Activated CD4-positive, alpha-beta memory T cell treated with anti-CD3 and anti-CD28 coated beads, Interleukin-2, amount 10 ng/mL, durations not matched to agents 7 days and 5 days (primary cell): ENCODE results near the gene C19orf67. TPM values are rescaled to one million over a fixed set of nuclear protein-coding genes. Genes with fewer than 3 reads are reported as not detected.
"Not testable (repeated sequence)": the region's sequence is repeated elsewhere in the genome, so short reads cannot be mapped to it uniquely, and the experiment has no call there.

Experiments
- CTCF ChIA-PET: fragments of 350-600 bp; sonication (Branson Sonifier 250); formaldehyde crosslinking; loops from one replicate; lab custom pipeline; 2021; ENCODE audit warnings: antibody characterized with exemption, inconsistent platforms; lab: Charles Lee
- POLR2A ChIA-PET: fragments of 350-600 bp; sonication (Branson Sonifier 250); formaldehyde crosslinking; loops from one replicate; lab custom pipeline; 2021; ENCODE audit warnings: antibody characterized with exemption; lab: Charles Lee
- DNase-seq: peaks from one replicate; pipeline ENCODE4 v3.0.0-alpha.2; 2020
- H3K27ac Mint-ChIP-seq: one replicate; pipeline ENCODE4 v1.8.0; 2021; ENCODE audit warnings: mild to moderate bottlenecking, mixed read lengths
- H3K27me3 Mint-ChIP-seq: one replicate; pipeline ENCODE4 v1.8.0; 2021; ENCODE audit warnings: mixed read lengths
- H3K36me3 Mint-ChIP-seq: one replicate; pipeline ENCODE4 v1.8.0; 2021; ENCODE audit warnings: low read depth, mixed read lengths
- H3K4me1 Mint-ChIP-seq: one replicate; pipeline ENCODE4 v1.8.0; 2021; ENCODE audit warnings: mixed read lengths
- H3K4me3 Mint-ChIP-seq: one replicate; pipeline ENCODE4 v1.8.0; 2021; ENCODE audit warnings: mild to moderate bottlenecking, mixed read lengths
- H3K9me3 Mint-ChIP-seq: one replicate; pipeline ENCODE4 v1.8.0; 2021; ENCODE audit warnings: mixed read lengths
- total RNA-seq, 2 experiments: library from RNA; stranded (reverse); gene quantifications; one replicate each; pipeline ENCODE4 v1.2.3, GENCODE V29; 2021

Gene C19orf67
- total RNA-seq, 2 experiments from 2014 or later: 0.35 TPM; not detected in 1

DNA sequence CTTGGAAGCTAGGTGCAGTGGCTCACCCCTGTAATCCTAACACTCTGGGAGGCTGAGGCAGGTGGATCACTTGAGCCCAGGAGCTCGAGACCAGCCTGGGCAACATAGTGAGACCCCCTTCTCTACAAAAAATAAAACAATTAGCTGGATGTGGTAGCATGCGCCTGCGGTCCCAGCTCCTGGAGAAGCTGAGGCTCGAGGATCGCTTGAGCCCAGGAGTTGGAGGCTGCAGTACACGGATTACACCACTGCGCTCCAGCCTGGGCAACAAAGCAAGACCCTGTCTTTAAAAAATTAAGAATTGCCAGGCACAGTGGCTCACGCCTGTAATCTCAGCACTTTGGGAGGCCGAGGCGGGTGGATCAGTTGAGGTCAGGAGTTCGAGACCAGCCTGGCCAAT lies 34.6 kb downstream of the C19orf67 start:
- not testable (repeated sequence) for H3K4me3 Mint-ChIP-seq, H3K27me3 Mint-ChIP-seq, DNase-seq, H3K4me1 Mint-ChIP-seq, H3K27ac Mint-ChIP-seq, H3K9me3 Mint-ChIP-seq
- ChIA-PET POLR2A (interaction anchor here (1.2 to 1.3 kb wide), 3 partner anchors 9 to 65 kb away, joined by 3 read pairs; no protein-coding TSS in a partner anchor), CTCF (interaction anchor here (1.0 to 4.1 kb wide), 3 partner anchors 9 to 23 kb away, joined by 3 to 37 read pairs (median 3); no protein-coding TSS in a partner anchor)
- H3K36me3 Mint-ChIP-seq: peaks cover 54% of the 10 kb centered on the region

DNA sequence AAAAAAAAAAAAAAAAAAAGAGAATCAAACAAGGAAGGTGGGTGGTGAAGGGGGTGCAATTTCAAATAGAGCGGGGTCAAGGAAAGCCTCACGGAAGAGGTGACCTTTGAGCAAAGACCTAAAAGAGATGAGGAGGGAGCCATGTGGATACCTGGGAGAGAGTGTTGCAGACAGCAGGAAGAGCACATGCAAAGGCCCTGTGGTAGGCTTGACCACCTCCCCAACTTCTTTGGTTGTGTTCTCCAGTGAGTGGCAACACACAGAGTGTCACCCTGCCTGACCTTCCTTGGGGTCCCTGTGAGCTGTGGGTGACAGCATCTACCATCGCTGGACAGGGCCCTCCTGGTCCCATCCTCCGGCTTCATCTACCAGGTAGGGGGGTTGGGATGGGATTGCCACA lies 35.1 kb downstream of the C19orf67 start:
- DNase-seq: no peak
- Mint-ChIP-seq H3K9me3 (no peaks in the 10 kb centered on the region), H3K36me3 (peaks cover 56% of the 10 kb centered on the region), H3K27ac (no peak overlapping the region), H3K27me3 (no peaks in the 10 kb centered on the region), H3K4me3 (no peak overlapping the region), H3K4me1 (peaks cover 2% of the 10 kb centered on the region)
- ChIA-PET CTCF (interaction anchor here (1.0 to 4.1 kb wide), 3 partner anchors 10 to 24 kb away, joined by 3 to 37 read pairs (median 3); no protein-coding TSS in a partner anchor), POLR2A (interaction anchor here (0.9 to 1.3 kb wide), 3 partner anchors 8 to 65 kb away, joined by 3 read pairs; no protein-coding TSS in a partner anchor)

DNA sequence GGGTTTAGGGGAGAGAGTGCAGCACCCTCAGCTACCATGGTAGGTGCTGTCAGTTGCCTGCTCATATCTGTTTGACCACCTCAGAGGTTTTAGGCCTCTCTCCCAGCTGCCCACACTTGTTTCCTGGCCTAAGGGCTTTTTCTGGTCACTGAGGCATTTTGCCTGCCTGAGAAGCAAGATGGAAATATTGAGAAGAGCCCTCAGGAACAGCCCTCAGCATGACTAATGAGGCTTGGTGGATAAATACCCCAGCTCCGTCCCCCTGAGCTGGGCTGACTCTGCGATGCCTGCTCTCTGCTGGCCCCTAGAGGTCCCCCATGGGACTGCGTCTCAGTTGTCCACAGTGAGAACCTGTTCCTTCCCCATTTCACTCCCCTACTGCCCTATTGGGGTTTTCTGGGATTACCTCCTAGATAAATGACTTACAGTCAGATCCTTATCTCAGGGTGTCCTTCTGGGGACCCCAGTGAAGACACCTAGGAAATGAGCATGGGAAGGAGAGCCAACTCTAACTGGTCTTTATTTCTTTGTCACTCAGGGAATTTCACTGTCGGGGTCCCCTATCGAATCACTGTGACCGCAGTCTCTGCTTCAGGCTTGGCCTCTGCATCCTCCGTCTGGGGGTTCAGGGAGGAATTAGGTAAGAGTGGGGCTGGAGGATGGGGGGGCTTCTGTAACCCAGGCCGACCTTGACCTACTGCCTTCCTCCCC lies 37.0 kb downstream of the C19orf67 start:
- Mint-ChIP-seq H3K4me3 (no peak overlapping the region), H3K36me3 (peaks cover 55% of the 10 kb centered on the region), H3K9me3 (no peaks in the 10 kb centered on the region), H3K4me1 (peaks cover 2% of the 10 kb centered on the region), H3K27me3 (no peaks in the 10 kb centered on the region), H3K27ac (no peak overlapping the region)
- peak; percentile 75 for DNase-seq
- CTCF ChIA-PET: interaction anchor here (0.6 to 4.1 kb wide), 12 partner anchors 11 to 169 kb away, joined by 3 to 37 read pairs (median 4); partner anchors contain the start of gene DCAF15
- POLR2A ChIA-PET: interaction anchor here (1.0 to 1.1 kb wide), 3 partner anchors 8 to 87 kb away, joined by 3 read pairs; no protein-coding TSS in a partner anchor

DNA sequence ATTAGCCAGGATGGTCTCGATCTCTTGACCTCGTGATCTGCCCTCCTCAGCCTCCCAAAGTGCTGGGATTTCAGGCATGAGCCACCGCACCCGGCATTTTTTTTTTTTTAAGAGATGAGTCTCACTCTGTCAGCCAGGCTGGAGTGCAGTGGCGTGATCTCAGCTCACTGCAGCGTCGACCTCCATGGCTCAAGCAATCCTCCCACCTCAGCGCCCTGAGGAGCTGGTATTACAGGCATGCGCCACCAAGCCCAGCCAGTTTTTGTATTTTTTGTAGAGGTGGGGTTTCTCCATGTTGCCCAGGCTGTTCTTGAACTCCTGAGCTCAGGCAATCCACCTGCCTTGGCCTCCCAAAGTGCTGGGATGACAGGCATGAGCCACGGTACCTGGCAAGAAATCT lies 37.7 kb downstream of the C19orf67 start:
- DNase-seq, H3K27me3 Mint-ChIP-seq, H3K27ac Mint-ChIP-seq, H3K4me1 Mint-ChIP-seq, H3K9me3 Mint-ChIP-seq, H3K4me3 Mint-ChIP-seq: not testable (repeated sequence)
- ChIA-PET CTCF (interaction anchor here (0.6 to 4.1 kb wide), 11 partner anchors 12 to 168 kb away, joined by 3 to 37 read pairs (median 5); partner anchors contain the start of gene DCAF15), POLR2A (interaction anchor here (1.0 to 1.1 kb wide), 3 partner anchors 9 to 86 kb away, joined by 3 read pairs; no protein-coding TSS in a partner anchor)
- H3K36me3 Mint-ChIP-seq: peaks cover 55% of the 10 kb centered on the region

DNA sequence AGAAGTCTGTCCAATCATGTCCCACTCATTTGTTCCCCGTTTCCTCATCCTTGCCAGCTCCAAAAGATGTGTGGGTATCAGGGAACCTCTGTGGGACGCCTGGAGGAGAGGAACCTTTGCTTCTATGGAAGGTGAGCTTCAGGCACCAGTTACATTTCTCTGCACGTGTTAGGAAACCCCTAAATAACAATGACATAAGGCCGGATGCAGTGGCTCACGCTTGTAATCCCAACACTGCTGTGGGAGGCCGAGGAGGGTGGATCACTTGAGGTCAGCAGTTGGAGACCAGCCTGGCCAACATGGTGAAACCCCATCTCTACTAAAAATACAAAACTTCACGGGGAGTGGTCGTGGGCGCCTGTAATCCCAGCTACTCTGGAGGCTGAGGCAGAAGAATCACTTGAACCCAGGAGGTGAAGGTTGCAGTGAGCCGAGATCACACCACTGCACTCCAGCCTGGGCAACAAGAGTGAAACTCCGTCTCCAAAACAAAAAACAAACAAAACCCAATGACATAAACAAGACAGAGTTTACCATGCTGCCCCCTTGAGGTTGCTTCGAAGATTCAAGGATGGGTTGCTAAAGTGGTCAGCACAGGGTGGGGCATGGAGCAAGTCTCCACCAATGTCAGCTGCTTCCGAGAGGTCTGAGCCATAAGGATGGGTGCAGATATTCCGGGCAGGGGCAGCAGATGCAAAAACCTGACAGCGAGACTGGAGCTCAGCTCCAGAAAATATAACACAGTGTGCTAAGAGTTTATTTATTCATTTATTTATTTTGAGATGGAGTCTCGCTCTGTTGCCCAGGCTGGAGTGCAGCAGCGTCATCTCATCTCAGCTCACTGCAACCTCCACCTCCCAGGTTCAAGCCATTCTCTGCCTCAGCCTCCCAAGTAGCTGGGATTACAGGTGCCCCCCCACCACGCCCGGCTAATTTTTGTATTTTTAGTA lies 42.6 kb downstream of the C19orf67 start:
- H3K4me3 Mint-ChIP-seq, H3K27me3 Mint-ChIP-seq, H3K9me3 Mint-ChIP-seq: not testable (repeated sequence)
- H3K27ac Mint-ChIP-seq: peak overlapping the region; percentile 75
- H3K4me1 Mint-ChIP-seq: peaks cover 14% of the 10 kb centered on the region
- DNase-seq: peak; percentile 57
- peaks cover 47% of the 10 kb centered on the region for H3K36me3 Mint-ChIP-seq
- ChIA-PET POLR2A (interaction anchor here (0.6 to 2.1 kb wide), 3 partner anchors 11 to 209 kb away, joined by 3 to 13 read pairs (median 3); partner anchors contain the start of gene IL27RA), CTCF (interaction anchor here (1.0 to 4.1 kb wide), 11 partner anchors 10 to 162 kb away, joined by 3 to 26 read pairs (median 5); partner anchors contain the start of gene IL27RA)

DNA sequence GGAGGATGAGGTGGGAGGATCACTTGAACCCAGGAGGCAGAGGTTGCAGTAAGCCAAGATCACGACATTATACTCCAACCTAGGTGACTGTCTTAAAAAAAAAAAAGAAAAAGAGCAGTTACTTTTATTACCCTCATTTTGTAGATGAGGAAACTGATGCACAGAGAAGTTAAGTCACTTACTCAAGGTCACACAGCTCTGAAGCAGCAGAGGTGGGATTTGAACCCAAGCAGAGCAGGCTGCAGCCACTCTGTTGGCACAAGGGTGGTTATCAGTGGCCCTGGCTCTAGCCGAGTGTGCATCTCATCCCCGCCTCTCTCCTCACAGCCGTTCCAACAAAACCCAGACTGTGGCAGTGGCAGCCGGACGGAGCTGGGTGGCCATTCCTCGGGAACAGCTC lies 46.4 kb downstream of the C19orf67 start:
- no peak overlapping the region for H3K27ac Mint-ChIP-seq
- no peaks in the 10 kb centered on the region for H3K9me3 Mint-ChIP-seq
- no peak for DNase-seq
- H3K4me3 Mint-ChIP-seq: no peak overlapping the region
- peaks cover 44% of the 10 kb centered on the region for H3K36me3 Mint-ChIP-seq
- POLR2A ChIA-PET: interaction anchor here (1.2 kb wide), 1 partner anchor 12 kb away, joined by 3 read pairs; no protein-coding TSS in a partner anchor
- peaks cover 22% of the 10 kb centered on the region for H3K4me1 Mint-ChIP-seq
- H3K27me3 Mint-ChIP-seq: no peaks in the 10 kb centered on the region
- CTCF ChIA-PET: no interaction called here

DNA sequence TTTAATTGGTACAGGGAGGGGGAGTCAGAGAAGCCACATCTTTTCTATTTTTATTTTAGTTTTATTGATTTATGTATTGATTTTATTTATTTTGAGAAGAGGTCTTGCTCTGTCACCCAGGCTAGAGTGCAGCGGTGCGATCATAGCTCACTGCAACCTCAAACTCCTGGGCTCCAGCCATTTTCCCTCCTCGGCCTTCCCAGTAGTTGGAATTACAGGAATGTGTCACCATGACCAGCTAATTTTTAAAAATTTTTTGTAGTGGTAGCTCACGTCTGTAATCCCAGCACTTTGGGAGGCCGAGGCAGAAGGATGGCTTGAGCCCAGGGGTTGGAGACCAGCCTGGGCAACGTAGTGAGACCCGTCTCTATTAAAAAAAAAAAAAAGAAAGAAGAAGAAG lies 49.9 kb downstream of the C19orf67 start:
- H3K27me3 Mint-ChIP-seq: no peaks in the 10 kb centered on the region
- H3K36me3 Mint-ChIP-seq: peaks cover 41% of the 10 kb centered on the region
- no peak overlapping the region for H3K27ac Mint-ChIP-seq
- ChIA-PET POLR2A (no interaction called here), CTCF (interaction anchor here (1.0 to 1.4 kb wide), 2 partner anchors 19 to 23 kb away, joined by 3 read pairs; no protein-coding TSS in a partner anchor)
- no peak overlapping the region for H3K4me3 Mint-ChIP-seq
- no peak for DNase-seq
- H3K4me1 Mint-ChIP-seq: peaks cover 24% of the 10 kb centered on the region
- H3K9me3 Mint-ChIP-seq: no peaks in the 10 kb centered on the region

DNA sequence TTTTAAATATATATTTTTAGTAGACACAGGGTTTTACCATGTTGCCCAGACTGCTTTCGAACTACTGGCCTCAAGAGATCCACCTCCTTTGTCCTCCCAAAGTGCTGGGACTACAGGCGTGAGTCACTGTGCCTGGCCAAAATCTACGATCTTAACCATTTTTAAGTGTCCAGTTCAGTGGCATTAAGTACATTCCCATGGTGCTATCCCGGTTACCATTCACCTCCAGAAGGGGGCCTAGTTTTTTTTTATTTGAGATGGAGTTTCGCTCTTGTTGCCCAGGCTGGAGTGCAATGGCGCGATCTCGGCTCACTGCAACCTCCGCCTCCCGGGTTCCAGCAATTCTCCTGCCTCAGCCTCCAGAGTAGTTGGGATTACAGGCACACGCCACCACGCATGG lies 50.4 kb downstream of the C19orf67 start:
- CTCF ChIA-PET: interaction anchor here (1.0 to 1.4 kb wide), 2 partner anchors 19 to 24 kb away, joined by 3 read pairs; no protein-coding TSS in a partner anchor
- POLR2A ChIA-PET, DNase-seq, H3K4me3 Mint-ChIP-seq, H3K9me3 Mint-ChIP-seq, H3K27ac Mint-ChIP-seq, H3K27me3 Mint-ChIP-seq: not testable (repeated sequence)
- H3K4me1 Mint-ChIP-seq: peaks cover 27% of the 10 kb centered on the region
- H3K36me3 Mint-ChIP-seq: peaks cover 39% of the 10 kb centered on the region

DNA sequence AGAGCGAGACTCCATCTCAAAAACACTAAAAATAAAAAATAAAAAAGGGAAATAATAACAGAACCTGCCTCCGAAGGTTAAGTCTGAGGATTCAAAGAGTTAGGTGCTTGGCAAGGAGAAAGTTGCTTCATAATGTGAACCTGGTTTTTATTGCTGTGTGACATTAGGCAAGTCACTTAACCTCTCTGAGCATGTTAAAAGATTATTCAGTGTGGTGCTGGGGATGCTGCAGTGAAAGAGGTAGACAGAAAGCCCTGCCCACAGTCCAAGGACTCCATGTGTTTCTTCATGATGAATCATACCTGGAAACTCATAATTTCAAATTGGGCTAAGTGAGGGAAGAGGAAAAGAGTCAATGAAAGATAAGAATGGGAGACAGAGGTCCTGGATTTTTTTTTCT lies 51.6 kb downstream of the C19orf67 start:
- CTCF ChIA-PET: interaction anchor here (0.8 to 2.1 kb wide), 3 partner anchors 14 to 37 kb away, joined by 3 to 5 read pairs (median 3); no protein-coding TSS in a partner anchor
- DNase-seq: no peak
- H3K27me3 Mint-ChIP-seq: peaks cover 1% of the 10 kb centered on the region
- H3K4me3 Mint-ChIP-seq: no peak overlapping the region
- H3K9me3 Mint-ChIP-seq: no peaks in the 10 kb centered on the region
- POLR2A ChIA-PET: interaction anchor here (3.6 kb wide), 1 partner anchor 28 kb away, joined by 49 read pairs; the partner anchor contains the start of gene RFX1
- H3K36me3 Mint-ChIP-seq: peaks cover 31% of the 10 kb centered on the region
- peaks cover 28% of the 10 kb centered on the region for H3K4me1 Mint-ChIP-seq
- H3K27ac Mint-ChIP-seq: no peak overlapping the region

DNA sequence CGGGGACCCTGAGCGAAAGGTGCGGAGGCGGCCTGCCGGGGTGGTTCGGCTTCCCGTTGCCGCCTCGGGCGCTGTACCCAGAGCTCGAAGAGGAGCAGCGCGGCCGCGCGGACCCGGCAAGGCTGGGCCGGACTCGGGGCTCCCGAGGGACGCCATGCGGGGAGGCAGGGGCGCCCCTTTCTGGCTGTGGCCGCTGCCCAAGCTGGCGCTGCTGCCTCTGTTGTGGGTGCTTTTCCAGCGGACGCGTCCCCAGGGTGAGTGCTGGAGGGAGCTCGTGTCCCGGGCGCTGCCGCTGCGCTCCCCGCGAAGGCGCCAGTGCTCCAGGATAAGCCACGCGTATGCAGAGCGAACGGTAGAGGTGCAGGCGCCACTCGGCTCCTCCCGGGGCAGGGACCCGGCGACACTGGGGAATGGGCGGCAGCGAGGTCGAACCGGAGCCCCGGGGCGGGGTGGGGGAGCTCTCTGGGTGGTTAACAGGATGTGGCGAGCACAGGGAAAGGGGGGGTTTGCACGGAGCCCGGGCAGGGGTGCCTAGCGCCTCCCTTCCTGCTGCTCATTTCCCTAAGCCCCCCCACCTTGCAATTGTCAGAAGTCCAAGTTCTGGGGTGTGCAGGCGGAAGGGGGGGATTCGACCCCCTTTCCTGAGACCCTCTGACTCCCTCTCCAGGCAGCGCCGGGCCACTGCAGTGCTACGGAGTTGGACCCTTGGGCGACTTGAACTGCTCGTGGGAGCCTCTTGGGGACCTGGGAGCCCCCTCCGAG lies 53.7 kb downstream of the C19orf67 start, which contains the start of gene IL27RA:
TSS of gene IL27RA (plus strand) at position 44 of the 762 bp plus-strand sequence. CDS start at position 155, 111 bp downstream.
- ChIA-PET CTCF (interaction anchor here (0.7 to 2.6 kb wide), 17 partner anchors 8 to 159 kb away, joined by 3 to 17 read pairs (median 4); partner anchors contain the start of genes ASF1B, DCAF15 and MISP3), POLR2A (interaction anchor here (0.7 to 3.6 kb wide), 40 partner anchors 8 to 865 kb away, joined by 3 to 49 read pairs (median 4); partner anchors contain the start of genes ADGRE5, C19orf53, DCAF15 and MISP3)
- Mint-ChIP-seq H3K36me3 (peaks cover 17% of the 10 kb centered on the region), H3K27ac (peak within 1 kb of the TSS; percentile 82), H3K9me3 (no peaks in the 10 kb centered on the region), H3K27me3 (peaks cover 5% of the 10 kb centered on the region), H3K4me1 (peaks cover 25% of the 10 kb centered on the region), H3K4me3 (peak within 1 kb of the TSS; percentile 93)
- peak; percentile 87 for DNase-seq
